Esophagus (tissue), 2 donors: Measurements from ENCODE around the gene SEC14L3. TPM values are rescaled to one million over a fixed set of nuclear protein-coding genes. Genes with fewer than 3 reads are reported as not detected.
A peak's percentile ranks its signal among the peaks of the same experiment; 100 is the strongest.
"Not testable (repeated sequence)": the region's sequence is repeated elsewhere in the genome, so short reads cannot be mapped to it uniquely, and the experiment has no call there.

Experiments
- H3K27ac ChIP-seq, 2 donors: one replicate each; pipeline ENCODE4 v1.5.1; 2013; ENCODE audit warnings: low read depth in 2 of 2, mild to moderate bottlenecking in 2 of 2, inconsistent platforms in 1 of 2, low read length in 1 of 2, moderate library complexity in 1 of 2
- H3K27me3 ChIP-seq, 2 donors: one replicate each; pipeline ENCODE4 v1.6.1; 2013; ENCODE audit warnings: low read length in 2 of 2, control low read depth in 1 of 2, mild to moderate bottlenecking in 1 of 2; ENCODE audit not compliant: insufficient read depth in 2 of 2, control insufficient read depth in 1 of 2
- H3K36me3 ChIP-seq, 2 donors: one replicate each; pipeline ENCODE4 v1.6.1; 2013; ENCODE audit warnings: low read length in 1 of 2; ENCODE audit not compliant: control insufficient read depth in 2 of 2, insufficient read depth in 2 of 2
- H3K4me1 ChIP-seq, 2 donors: one replicate each; pipeline ENCODE4 v1.6.1; 2013; ENCODE audit warnings: low read length in 1 of 2; ENCODE audit not compliant: control insufficient read depth in 2 of 2, insufficient read depth in 2 of 2
- H3K4me3 ChIP-seq, 2 donors: one replicate each; pipeline ENCODE4 v1.5.1; 2013; ENCODE audit warnings: low read length in 2 of 2, mild to moderate bottlenecking in 2 of 2, low read depth in 1 of 2, moderate library complexity in 1 of 2
- H3K9me3 ChIP-seq, 2 donors: one replicate each; pipeline ENCODE4 v1.6.1; 2013; ENCODE audit warnings: mild to moderate bottlenecking in 2 of 2, low read depth in 1 of 2, low read length in 1 of 2, moderate library complexity in 1 of 2; ENCODE audit not compliant: control insufficient read depth in 2 of 2, insufficient read depth in 1 of 2
- WGBS, 2 donors: extraction: QIAGEN DNeasy Blood & Tissue Kit; methylation state at CpG; one replicate each; pipeline ENCODE4 v1.1.7; 2013; 5-methylcytosine and 5-hydroxymethylcytosine counted together
- polyA plus RNA-seq, 2 donors: library from polyadenylated mRNA; stranded (reverse); fragments of 200-250 nt; gene quantifications; one replicate each; pipeline ENCODE4 v1.2.3, GENCODE V29; 2013
- donor health status: healthy with polysubstance abuse.
- donor health status: Bipolar disorder and iron deficiency.

SEC14L3 gene
- polyA plus RNA-seq, 2 donors, result not detected

DNA sequence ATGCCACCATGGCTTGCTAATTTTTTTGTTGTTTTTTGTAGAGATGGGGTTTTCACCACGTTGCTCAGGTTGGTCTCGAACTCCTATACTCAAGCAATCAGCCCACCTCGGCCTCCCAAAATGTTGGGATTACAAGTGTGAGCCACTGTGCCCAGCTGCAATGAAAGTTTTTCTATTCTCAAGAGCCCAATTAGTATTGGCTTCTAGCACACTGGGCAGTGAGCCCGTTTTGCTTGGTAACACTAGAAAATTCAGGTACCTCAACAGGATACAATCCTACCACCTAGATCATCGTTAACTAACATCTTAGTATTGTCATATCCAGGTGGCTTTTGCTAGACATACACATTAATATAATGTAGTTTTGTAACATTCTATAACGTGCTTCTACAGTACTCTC, 19.0 kb downstream of the SEC14L3 start:
- WGBS, 2 donors, result 81 to 89% methylated on average over 6 of the region's 6 CpGs
- no peaks in the 10 kb centered on the region for H3K36me3 ChIP-seq

DNA sequence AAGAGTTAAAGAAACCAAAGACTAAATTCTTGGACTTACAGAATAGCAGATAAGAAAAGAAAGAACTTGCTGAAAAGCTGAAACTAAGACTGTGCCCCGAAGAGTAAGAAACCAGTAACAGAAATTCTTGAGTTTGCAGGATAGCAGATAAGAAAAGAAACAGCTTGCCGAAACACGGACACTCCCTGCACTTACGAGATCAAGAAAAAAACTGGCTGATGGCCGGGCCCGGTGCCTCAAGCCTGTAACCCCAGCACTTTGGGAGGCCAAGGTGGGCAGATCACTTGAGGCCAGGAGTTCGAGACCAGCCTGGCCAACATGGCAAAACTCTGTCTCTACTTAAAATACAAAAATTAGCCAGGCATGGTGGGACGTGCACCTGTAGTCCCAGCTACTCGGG, 20.3 kb downstream of the SEC14L3 start:
- not testable (repeated sequence) for H3K27ac ChIP-seq, H3K9me3 ChIP-seq, H3K4me3 ChIP-seq, H3K36me3 ChIP-seq, H3K27me3 ChIP-seq, H3K4me1 ChIP-seq
- 38 to 39% methylated on average over 9 of the region's 9 CpGs for WGBS, 2 donors

More for the DNA sequence above, 19.0 kb downstream of the SEC14L3 start:
- Histone ChIP-seq H3K4me3 (no peak overlapping the region), H3K9me3 (no peaks in the 10 kb centered on the region), H3K27me3 (no peaks in the 10 kb centered on the region), H3K4me1 (peaks cover 0 to 4% of the 10 kb centered on the region in 2 donors), H3K27ac (no peak overlapping the region)

DNA sequence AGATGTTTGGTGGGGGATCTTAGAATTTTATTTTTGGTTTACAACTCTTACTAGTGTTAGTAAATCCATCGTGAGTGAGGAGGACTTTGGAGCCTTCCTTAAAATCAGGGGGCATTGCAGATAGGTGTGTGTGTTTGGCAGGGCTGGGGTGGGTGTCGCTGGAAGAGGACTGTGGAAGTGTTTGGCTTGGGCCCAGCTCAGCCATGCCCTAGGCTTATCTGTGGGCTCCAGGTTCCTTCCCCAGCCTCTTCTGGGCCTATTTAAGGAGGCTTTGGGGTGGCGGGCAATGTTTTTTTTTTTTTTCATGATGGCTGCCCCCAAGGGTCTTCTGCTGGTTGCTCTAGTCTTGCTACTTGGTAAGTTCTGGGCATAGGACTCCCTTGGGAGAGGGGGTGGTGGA, 24.2 kb downstream of the SEC14L3 start:
- H3K4me3 ChIP-seq, result no peak overlapping the region
- WGBS, 2 donors, result 84 to 93% methylated on average over 3 of the region's 3 CpGs
- H3K27me3 ChIP-seq, result no peaks in the 10 kb centered on the region
- H3K4me1 ChIP-seq, result peaks cover 0 to 4% of the 10 kb centered on the region in 2 donors
- no peak overlapping the region for H3K27ac ChIP-seq
- no peaks in the 10 kb centered on the region for H3K36me3 ChIP-seq
- H3K9me3 ChIP-seq, result no peaks in the 10 kb centered on the region

DNA sequence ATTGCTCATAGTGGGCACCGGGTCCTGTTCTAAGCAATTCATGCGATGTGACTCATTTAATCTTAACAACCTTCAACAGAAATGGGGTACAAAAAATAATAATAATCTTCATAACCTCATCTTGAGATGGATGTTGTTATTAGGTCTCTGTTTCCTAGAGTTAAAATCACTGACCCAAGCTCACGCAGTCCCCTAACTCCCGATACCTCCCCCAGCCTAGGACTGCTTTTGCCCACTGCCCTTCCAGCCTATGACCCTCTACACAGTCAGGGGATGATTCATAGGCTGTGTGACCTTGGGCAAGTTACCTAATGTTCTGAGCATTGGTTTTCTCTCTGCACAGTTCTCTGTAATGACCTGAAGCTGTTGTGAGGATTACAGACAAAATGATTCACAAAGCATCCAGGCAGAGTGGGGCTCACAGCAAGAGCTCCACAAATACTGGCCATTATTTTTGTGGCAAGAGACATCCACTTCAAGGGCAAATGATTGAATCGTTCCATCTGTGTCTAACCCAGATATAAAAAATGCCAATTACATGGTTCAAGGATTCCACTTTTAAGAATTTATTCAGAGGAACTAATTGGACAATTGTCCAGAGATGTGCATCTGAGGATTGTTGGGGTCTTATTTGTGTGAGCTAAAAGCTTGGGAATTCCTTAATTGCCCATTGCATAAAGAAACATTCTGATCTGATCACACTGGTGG, 26.2 kb downstream of the SEC14L3 start:
- Histone ChIP-seq H3K4me1 (peaks cover 0 to 4% of the 10 kb centered on the region in 2 donors), H3K27ac (no peak overlapping the region), H3K9me3 (no peaks in the 10 kb centered on the region), H3K36me3 (no peaks in the 10 kb centered on the region), H3K4me3 (no peak overlapping the region), H3K27me3 (no peaks in the 10 kb centered on the region)
- 46 to 55% methylated on average over 5 of the region's 5 CpGs for WGBS, 2 donors

DNA sequence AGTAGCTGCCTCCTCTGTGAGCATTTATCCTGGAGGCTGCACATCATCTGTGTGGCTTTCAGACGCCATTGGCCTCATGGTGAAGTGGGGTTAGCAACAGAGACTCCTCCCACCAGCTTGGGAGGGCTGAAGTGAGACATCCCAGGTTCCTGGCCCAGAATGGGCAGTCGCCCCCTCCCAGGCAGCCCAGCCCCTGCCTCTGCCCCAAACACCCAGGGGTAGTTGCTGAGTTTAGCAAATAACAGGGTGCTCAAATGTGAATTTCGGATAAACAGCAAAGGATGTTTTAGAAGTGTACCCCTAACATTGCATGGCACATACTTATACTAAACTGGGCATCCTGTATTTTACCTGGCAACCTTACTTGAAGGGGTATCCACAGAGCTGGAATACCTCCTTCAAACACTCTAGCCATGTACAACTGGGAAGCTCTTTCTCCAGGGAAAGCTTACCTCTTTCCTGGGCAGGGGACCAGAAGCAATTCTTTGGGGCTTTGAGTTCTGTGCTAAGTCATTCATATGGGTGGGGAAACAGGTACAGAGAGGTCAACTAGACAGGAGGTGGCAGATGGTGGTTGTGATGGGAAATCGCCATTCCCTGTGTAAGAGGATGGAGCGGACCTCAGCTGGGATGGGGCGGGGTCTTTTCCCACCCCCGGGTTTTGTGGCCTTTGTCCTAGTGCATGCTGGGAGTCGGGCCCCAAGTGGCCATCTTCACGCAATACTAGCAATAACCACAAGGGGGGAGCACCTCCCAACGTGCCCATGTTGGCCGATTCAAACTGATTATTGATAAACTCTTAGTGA, 27.0 kb downstream of the SEC14L3 start:
- 22 to 32% methylated on average over 11 of the region's 11 CpGs for WGBS, 2 donors
- Histone ChIP-seq H3K27ac (peak overlapping the region in 1 of 2 donors; percentile 70), H3K27me3 (no peaks in the 10 kb centered on the region), H3K36me3 (no peaks in the 10 kb centered on the region), H3K9me3 (no peaks in the 10 kb centered on the region), H3K4me3 (no peak overlapping the region), H3K4me1 (peaks cover 0 to 7% of the 10 kb centered on the region in 2 donors)

DNA sequence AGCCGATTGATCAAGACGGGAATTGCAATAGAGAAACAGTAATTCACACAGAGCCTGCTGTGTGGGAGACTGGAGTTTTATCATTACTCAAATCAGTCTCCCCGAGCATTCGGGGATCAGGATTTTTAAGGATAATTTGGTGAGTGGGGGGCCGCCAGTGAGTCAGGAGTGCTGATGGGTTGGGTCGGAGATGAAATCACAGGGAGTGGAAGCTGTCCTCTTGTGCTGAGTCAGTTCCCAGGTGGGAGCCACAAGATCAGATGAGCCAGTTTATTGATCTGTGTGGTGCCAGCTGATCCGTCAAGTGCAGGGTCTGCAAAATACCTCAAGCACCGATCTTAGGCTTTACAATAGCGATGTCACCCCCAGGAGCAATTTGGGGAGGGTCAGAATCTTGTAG, 30.7 kb downstream of the SEC14L3 start:
- Histone ChIP-seq H3K4me1 (peaks cover 0 to 7% of the 10 kb centered on the region in 2 donors), H3K4me3 (no peak overlapping the region), H3K27me3 (no peaks in the 10 kb centered on the region), H3K9me3 (no peaks in the 10 kb centered on the region), H3K27ac (peak overlapping the region in 1 of 2 donors; percentile 37), H3K36me3 (no peaks in the 10 kb centered on the region)
- WGBS, 2 donors, result 76 to 79% methylated on average over 9 of the region's 9 CpGs

DNA sequence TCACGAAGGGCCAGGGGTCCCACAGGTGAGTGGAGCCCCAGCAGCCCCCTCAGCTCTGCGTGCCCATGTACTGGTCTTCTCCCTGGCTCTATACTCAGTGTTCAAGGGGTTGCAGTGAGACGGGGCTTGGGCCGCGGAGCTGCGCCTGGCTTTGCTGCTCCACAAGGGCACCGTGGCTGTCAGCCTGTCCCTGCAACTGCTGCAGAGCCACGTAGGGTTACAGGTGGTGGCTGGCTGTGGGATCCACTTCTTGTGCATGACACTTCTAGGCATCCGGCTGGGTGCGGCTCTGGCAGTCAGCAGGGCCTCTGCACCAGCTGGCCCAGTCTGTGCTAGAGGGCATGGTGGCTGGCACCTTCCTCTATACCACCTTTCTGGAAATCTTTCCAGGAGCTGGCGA, 32.0 kb downstream of the SEC14L3 start:
- Histone ChIP-seq H3K27ac (peak overlapping the region; percentile 84 to 93), H3K4me3 (no peak overlapping the region), H3K9me3 (peaks cover 0 to 2% of the 10 kb centered on the region in 2 donors), H3K4me1 (peaks cover 0 to 12% of the 10 kb centered on the region in 2 donors), H3K27me3 (no peaks in the 10 kb centered on the region), H3K36me3 (no peaks in the 10 kb centered on the region)
- WGBS, 2 donors, result 57 to 72% methylated on average over 11 of the region's 11 CpGs

DNA sequence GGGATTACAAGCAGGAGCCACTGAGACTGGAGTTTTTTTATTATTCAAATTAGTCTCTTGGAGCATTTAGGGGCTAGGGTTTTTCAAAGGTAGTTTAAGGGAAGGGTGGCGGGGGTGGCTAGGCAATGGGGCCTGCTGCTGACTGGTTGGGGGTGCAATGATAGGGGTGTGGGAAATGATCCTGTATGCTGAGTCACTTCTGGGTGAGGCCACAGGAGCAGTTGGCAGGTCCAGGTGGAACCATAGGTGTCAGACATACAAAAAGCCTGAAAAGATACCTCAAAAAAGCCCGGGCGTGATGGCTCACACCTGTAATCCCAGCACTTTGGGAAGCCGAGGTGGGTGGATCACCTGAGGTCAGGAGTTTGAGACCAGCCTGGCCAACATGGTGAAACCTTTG, 32.6 kb downstream of the SEC14L3 start:
- WGBS, 2 donors, result 64 to 68% methylated on average over 4 of the region's 4 CpGs
- H3K4me3 ChIP-seq, result no peak overlapping the region
- peak overlapping the region; percentile 71 to 91 for H3K27ac ChIP-seq
- no peaks in the 10 kb centered on the region for H3K27me3 ChIP-seq
- no peaks in the 10 kb centered on the region for H3K36me3 ChIP-seq
- peaks cover 0 to 2% of the 10 kb centered on the region in 2 donors for H3K9me3 ChIP-seq
- H3K4me1 ChIP-seq, result peaks cover 0 to 12% of the 10 kb centered on the region in 2 donors

DNA sequence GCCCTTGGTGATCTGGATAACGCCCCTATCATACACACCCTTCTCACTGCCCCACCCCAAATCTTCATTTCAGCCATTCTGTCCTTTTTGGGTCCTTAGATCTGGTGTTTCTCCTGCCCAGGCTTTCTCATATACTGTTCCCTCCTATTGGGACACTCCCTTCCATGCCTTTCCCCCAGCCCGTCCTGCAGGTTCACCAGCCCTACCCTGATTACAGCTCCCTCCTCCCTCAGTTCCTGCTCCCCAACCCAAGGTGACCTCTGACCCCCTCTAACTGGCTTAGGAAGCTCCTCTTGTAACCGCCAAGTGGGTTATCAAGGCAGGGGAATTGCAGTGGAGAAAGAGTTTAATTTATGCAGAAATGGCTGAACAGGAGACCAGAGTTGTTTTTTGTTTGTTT, 33.3 kb downstream of the SEC14L3 start:
- 58 to 61% methylated on average over 3 of the region's 3 CpGs for WGBS, 2 donors
- Histone ChIP-seq H3K27ac (peak overlapping the region; percentile 71 to 91), H3K4me3 (no peak overlapping the region), H3K36me3 (no peaks in the 10 kb centered on the region), H3K4me1 (peaks cover 0 to 12% of the 10 kb centered on the region in 2 donors), H3K27me3 (no peaks in the 10 kb centered on the region), H3K9me3 (peaks cover 0 to 2% of the 10 kb centered on the region in 2 donors)
